Measurements from ENCODE around the gene PRRC2B. TPM values are rescaled to one million over a fixed set of nuclear protein-coding genes. Genes with fewer than 3 reads are reported as not detected.
A peak's percentile ranks its signal among the peaks of the same experiment; 100 is the strongest.

The PRRC2B gene
- total and polyA plus RNA-seq, 2 of the 13 experiments (the other 11 are each of a cell fraction or from before 2014, with no cell fraction given) = 20.8 to 37.4 TPM

DNA sequence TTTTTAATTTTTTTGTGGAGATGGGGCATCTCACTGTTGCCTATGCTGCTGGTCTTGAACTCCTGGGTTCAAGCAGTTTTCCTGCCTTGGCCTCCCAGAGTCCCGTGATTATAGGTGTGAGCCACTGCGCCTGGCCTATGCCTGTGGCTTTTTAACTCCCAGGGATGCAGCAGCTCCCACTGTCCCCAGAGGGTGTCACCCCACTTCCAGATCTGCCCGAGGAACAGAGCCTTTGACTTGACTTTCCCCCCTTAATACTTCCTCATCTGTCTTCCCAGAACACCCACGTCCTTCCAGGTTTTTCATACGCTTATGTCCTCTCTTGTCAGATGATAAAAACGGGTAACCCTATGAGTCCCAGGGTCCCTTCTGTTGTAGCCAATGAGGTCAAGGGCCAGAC lies 7.6 kb upstream of the PRRC2B start:
- intact Hi-C loops (cut with micrococcal nuclease; ENCODE audit: unreplicated experiment) (no loop called here), in situ Hi-C loops (cut with HindIII; ENCODE audit: extremely low pct_ligation_motif_present, low pct_unique_long_range_greater_than_20kb) (loop anchor here (25.0 kb wide), 1 partner anchor 351 kb away; the partner anchor contains the start of gene RAPGEF1)
- no peak for ATAC-seq
- CTCF ChIA-PET (ENCODE audit: low intra/inter-chr PET ratio, low total read pairs) = no interaction called here
- Histone ChIP-seq H3K4me1 (ENCODE audit: insufficient read depth, low read length) (peaks cover 36% of the 10 kb centered on the region), H3K36me3 (replicated peaks in 1 of 2; ENCODE audit: control insufficient read depth in 1 of 2, insufficient read depth in 2 of 2, low read length in 2 of 2) (no peaks in the 10 kb centered on the region), H3K27ac (ENCODE audit: extremely low read length, insufficient read depth, low read length) (no peak overlapping the region), H2AFZ (ENCODE audit: low read length) (no peak overlapping the region), H3K4me2 (ENCODE audit: low read depth, low read length) (no peak overlapping the region), H3K9ac (ENCODE audit: insufficient read depth, low read depth, low read length) (no peak overlapping the region), H3K79me2 (ENCODE audit: insufficient read depth, low read length) (no peaks in the 10 kb centered on the region), H3K27me3 (ENCODE audit: control insufficient read depth in 1 of 2, insufficient read depth in 2 of 2, low read length in 2 of 2) (no peaks in the 10 kb centered on the region), H3K9me3 (ENCODE audit: low read length) (no peaks in the 10 kb centered on the region), H3K4me3 (replicated peaks in 1 of 3; ENCODE audit: insufficient read depth in 1 of 3, low read depth in 2 of 3, low read length in 3 of 3) (no peak overlapping the region), H4K20me1 (ENCODE audit: insufficient read depth, low read length) (no peaks in the 10 kb centered on the region)
- BruUV-seq (replicated peaks) = no TSS peak
- no peak for DNase-seq (ENCODE audit: low spot score)
- TF ChIP-seq ZNF614 (CRISPR knock-in tag; IDR thresholded peaks at IDR 0.05; ENCODE audit: borderline replicate concordance) (no peak), STAG1 (CRISPR knock-in tag; IDR thresholded peaks at IDR 0.05) (peak; percentile 62), HHEX (CRISPR knock-in tag; IDR thresholded peaks at IDR 0.05) (no peak), AHR (CRISPR knock-in tag; IDR thresholded peaks at IDR 0.05) (no peak), ZNF776 (CRISPR knock-in tag; IDR thresholded peaks at IDR 0.05) (no peak), ZNF138 (CRISPR knock-in tag; IDR thresholded peaks at IDR 0.05; ENCODE audit: low read depth) (no peak), CTCF (CRISPR knock-in tag; IDR thresholded peaks at IDR 0.05) (peak; percentile 47), GABPA (IDR thresholded peaks at IDR 0.05; ENCODE audit: low read depth, low read length) (no peak), GABPA (CRISPR knock-in tag; IDR thresholded peaks at IDR 0.05; ENCODE audit: low read depth) (no peak)
- FAIRE-seq = no peak
- WGBS (ENCODE audit: low lambda C conversion rate) = 33% methylated on average over 6 of the region's 6 CpGs
- POLR2A ChIA-PET = no interaction called here

DNA sequence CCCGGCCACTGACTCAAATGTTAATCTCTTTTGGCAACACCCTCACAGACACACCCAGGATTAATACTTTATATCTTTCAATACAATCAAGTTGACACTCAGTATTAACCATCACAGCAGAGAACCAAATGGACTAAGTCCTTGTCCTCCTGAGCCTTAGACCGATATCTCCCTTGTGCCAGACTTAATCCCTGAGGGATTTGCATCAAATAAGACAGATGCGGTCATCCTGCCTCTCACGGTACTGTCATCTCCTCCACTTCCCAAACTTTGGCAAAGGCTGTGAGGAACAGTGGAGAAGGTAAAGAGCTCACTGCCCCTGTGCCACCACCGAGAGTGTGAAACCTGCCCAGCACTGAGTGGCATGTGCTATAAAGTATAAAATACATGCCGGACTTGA lies 6.5 kb upstream of the PRRC2B start:
- FAIRE-seq (no peak), ATAC-seq (no peak), DNase-seq (ENCODE audit: low spot score) (no peak)
- 53% methylated on average over 6 of the region's 6 CpGs for WGBS (ENCODE audit: low lambda C conversion rate)
- no peak for TF ChIP-seq RFX1 (IDR thresholded peaks at IDR 0.05)
- TF ChIP-seq, protein P1, sequence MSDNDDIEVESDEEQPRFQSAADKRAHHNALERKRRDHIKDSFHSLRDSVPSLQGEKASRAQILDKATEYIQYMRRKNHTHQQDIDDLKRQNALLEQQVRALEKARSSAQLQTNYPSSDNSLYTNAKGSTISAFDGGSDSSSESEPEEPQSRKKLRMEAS (IDR thresholded peaks at IDR 0.05) = no peak
- no peak for TF ChIP-seq ZNF34 (CRISPR knock-in tag; IDR thresholded peaks at IDR 0.05; ENCODE audit: borderline replicate concordance)
- no peak for TF ChIP-seq ZFP1 (CRISPR knock-in tag; IDR thresholded peaks at IDR 0.05)
- in situ Hi-C loops (cut with HindIII; ENCODE audit: extremely low pct_ligation_motif_present, low pct_unique_long_range_greater_than_20kb) (loop anchor here (25.0 kb wide), 1 partner anchor 350 kb away; the partner anchor contains the start of gene RAPGEF1), intact Hi-C loops (cut with micrococcal nuclease; ENCODE audit: unreplicated experiment) (no loop called here)
- H3K4me2 ChIP-seq (ENCODE audit: low read depth, low read length) = no peak overlapping the region
- H4K20me1 ChIP-seq (ENCODE audit: insufficient read depth, low read length) = no peaks in the 10 kb centered on the region
- no peaks in the 10 kb centered on the region for H3K9me3 ChIP-seq (ENCODE audit: low read length)
- ChIA-PET POLR2A (no interaction called here), CTCF (ENCODE audit: low intra/inter-chr PET ratio, low total read pairs) (no interaction called here)
- H3K36me3 ChIP-seq (replicated peaks in 1 of 2; ENCODE audit: control insufficient read depth in 1 of 2, insufficient read depth in 2 of 2, low read length in 2 of 2) = no peaks in the 10 kb centered on the region
- H3K9ac ChIP-seq (ENCODE audit: insufficient read depth, low read depth, low read length) = no peak overlapping the region
- H3K27me3 ChIP-seq (ENCODE audit: control insufficient read depth in 1 of 2, insufficient read depth in 2 of 2, low read length in 2 of 2) = no peaks in the 10 kb centered on the region
- H3K4me3 ChIP-seq (replicated peaks in 1 of 3; ENCODE audit: insufficient read depth in 1 of 3, low read depth in 2 of 3, low read length in 3 of 3) = no peak overlapping the region
- H2AFZ ChIP-seq (ENCODE audit: low read length) = no peak overlapping the region
- no peaks in the 10 kb centered on the region for H3K79me2 ChIP-seq (ENCODE audit: insufficient read depth, low read length)
- H3K27ac ChIP-seq (ENCODE audit: extremely low read length, insufficient read depth, low read length) = no peak overlapping the region
- H3K4me1 ChIP-seq (ENCODE audit: insufficient read depth, low read length) = peaks cover 36% of the 10 kb centered on the region
- BruUV-seq (replicated peaks) = no TSS peak
